ENCODE measurements around the gene RILPL1. TPM values are rescaled to one million over a fixed set of nuclear protein-coding genes. Genes with fewer than 3 reads are reported as not detected.
A peak's percentile ranks its signal among the peaks of the same experiment; 100 is the strongest.

The RILPL1 gene
- total and polyA plus RNA-seq, 8 donors = 3.0 to 8.8 (median 4.1) TPM

GRCh38 chr12:123444092-123445026 lies 89.2 kb downstream of the RILPL1 start:
- ATAC-seq (no peak), DNase-seq (no peak)
- no peaks in the 10 kb centered on the region for H3K4me1 ChIP-seq

GRCh38 chr12:123442774-123443173 lies 90.7 kb downstream of the RILPL1 start:
- no peaks in the 10 kb centered on the region for H3K9me3 ChIP-seq
- H3K4me1 ChIP-seq = no peaks in the 10 kb centered on the region
- H3K4me3 ChIP-seq = no peak overlapping the region
- WGBS, 2 donors = 78 to 83% methylated on average over 4 of the region's 4 CpGs
- intact Hi-C loops (cut with DNase I) = no loop called here
- TF ChIP-seq CTCF (IDR thresholded peaks at IDR 0.05) = no peak
- no peaks in the 10 kb centered on the region for H3K36me3 ChIP-seq
- ATAC-seq = peak in 1 of 4 donors; percentile 27
- no peak for FAIRE-seq
- DNase-seq = no peak
- H3K27me3 ChIP-seq = no peaks in the 10 kb centered on the region
- H3K27ac ChIP-seq = no peak overlapping the region

More at GRCh38 chr12:123444092-123445026, 89.2 kb downstream of the RILPL1 start:
- Histone ChIP-seq H3K27me3 (no peaks in the 10 kb centered on the region), H3K27ac (no peak overlapping the region), H3K4me3 (no peak overlapping the region), H3K36me3 (no peaks in the 10 kb centered on the region), H3K9me3 (no peaks in the 10 kb centered on the region)
- WGBS, 2 donors = 64 to 82% methylated on average over 8 of the region's 8 CpGs
- no peak for TF ChIP-seq CTCF (IDR thresholded peaks at IDR 0.05)
- no peak for FAIRE-seq
- intact Hi-C loops (cut with DNase I) = no loop called here

GRCh38 chr12:123441523-123442164 lies 91.9 kb downstream of the RILPL1 start:
- Histone ChIP-seq H3K4me3 (no peak overlapping the region), H3K27me3 (no peaks in the 10 kb centered on the region), H3K27ac (no peak overlapping the region), H3K36me3 (no peaks in the 10 kb centered on the region), H3K9me3 (no peaks in the 10 kb centered on the region), H3K4me1 (no peaks in the 10 kb centered on the region)
- no peak for TF ChIP-seq CTCF (IDR thresholded peaks at IDR 0.05)
- DNase-seq (no peak), FAIRE-seq (no peak), ATAC-seq (no peak)
- intact Hi-C loops (cut with DNase I) = no loop called here
- WGBS, 2 donors = 82 to 86% methylated on average over 13 of the region's 13 CpGs

GRCh38 chr12:123436017-123436964 lies 97.2 kb downstream of the RILPL1 start, which contains the start of gene RILPL2:
Gene RILPL2 (minus strand): TSS chr12:123436684. CDS start chr12:123436420, 264 bp downstream.
- H3K27me3 ChIP-seq = no peaks in the 10 kb centered on the region
- H3K4me1 ChIP-seq = peaks cover 0 to 5% (median 0%) of the 10 kb centered on the region in 3 donors
- no peak for TF ChIP-seq CTCF (IDR thresholded peaks at IDR 0.05)
- FAIRE-seq = no peak
- no peaks in the 10 kb centered on the region for H3K36me3 ChIP-seq
- no peaks in the 10 kb centered on the region for H3K9me3 ChIP-seq
- H3K27ac ChIP-seq = peak within 1 kb of the TSS in 3 of 4 donors; percentile 28 to 57 (median 49)
- peak within 1 kb of the TSS; percentile 53 to 82 (median 62) for H3K4me3 ChIP-seq
- peak; percentile 80 to 94 (median 86) for DNase-seq
- WGBS, 2 donors = 0 to 1% methylated on average over 51 to 69 of the region's 69 CpGs
- peak; percentile 98 to 99 (median 98) for ATAC-seq
- intact Hi-C loops (cut with DNase I) = no loop called here

Measured in pancreas (tissue), 10 donors.